T-helper 17 cell (primary cell): ENCODE data around the gene FAM200C. TPM values are rescaled to one million over a fixed set of nuclear protein-coding genes. Genes with fewer than 3 reads are reported as not detected.

Experiments
- ATAC-seq: fragments of 150-1000 bp; cut with Tn5 transposase; 2 replicates; pipeline ENCODE4 v1.10.0; 2021; ENCODE audit warnings: mild to moderate bottlenecking, moderate library complexity
- DNase-seq, 3 donors: peaks; one replicate each; pipeline versions ENCODE4 v3.0.0 to v3.0.0-alpha.2; 2020 to 2021
- H3K9me3 ChIP-seq: one replicate; pipeline ENCODE4 v1.7.0; 2013; ENCODE audit warnings: low read length, mild to moderate bottlenecking; ENCODE audit not compliant: control insufficient read depth, poor library complexity, severe bottlenecking
- H3K27ac Mint-ChIP-seq: one replicate; pipeline ENCODE4 v1.8.0; 2022; ENCODE audit warnings: mild to moderate bottlenecking, moderate library complexity, mixed read lengths
- H3K27me3 Mint-ChIP-seq: one replicate; pipeline ENCODE4 v1.8.0; 2022; ENCODE audit warnings: mixed read lengths
- H3K36me3 Mint-ChIP-seq: one replicate; pipeline ENCODE4 v1.8.0; 2022; ENCODE audit warnings: low read depth, mixed read lengths
- H3K4me1 Mint-ChIP-seq: one replicate; pipeline ENCODE4 v1.8.0; 2022; ENCODE audit warnings: mild to moderate bottlenecking, mixed read lengths
- H3K4me3 Mint-ChIP-seq: one replicate; pipeline ENCODE4 v1.8.0; 2022; ENCODE audit warnings: mild to moderate bottlenecking, moderate library complexity, mixed read lengths
- total RNA-seq, 4 donors: library from RNA in 2 of 4; stranded (reverse) in 2 of 4; gene quantifications; one replicate each; pipeline ENCODE4 v1.2.3 and lab custom pipeline; 2022 to 2026

FAM200C gene
- total RNA-seq, 2 donors from 2014 or later, result not detected

DNA sequence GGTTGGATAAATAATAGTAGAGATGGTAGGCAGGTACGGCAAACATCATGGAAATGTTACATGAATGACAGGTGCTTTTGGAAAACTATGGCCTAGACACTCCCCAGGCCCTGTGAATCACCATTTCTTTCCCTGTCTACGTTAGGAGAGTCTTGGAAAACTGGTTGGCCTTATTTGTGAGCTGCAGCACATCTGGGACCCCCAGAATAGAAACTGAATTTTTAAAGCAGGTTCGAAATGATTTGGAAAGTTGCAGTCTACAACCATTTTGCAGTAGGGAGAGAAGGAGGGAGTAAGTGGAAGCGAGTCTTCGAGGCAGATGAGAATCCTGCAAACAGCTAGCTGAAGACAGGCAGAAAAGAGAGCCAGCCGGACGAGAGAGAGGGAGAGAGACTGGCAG, 42.5 kb downstream of the FAM200C start:
- Mint-ChIP-seq H3K27ac (no peak overlapping the region), H3K4me3 (no peak overlapping the region), H3K4me1 (peaks cover 2% of the 10 kb centered on the region), H3K36me3 (no peaks in the 10 kb centered on the region), H3K27me3 (peaks cover 32% of the 10 kb centered on the region)
- H3K9me3 ChIP-seq, result no peaks in the 10 kb centered on the region
- DNase-seq (no peak), ATAC-seq (no peak)

DNA sequence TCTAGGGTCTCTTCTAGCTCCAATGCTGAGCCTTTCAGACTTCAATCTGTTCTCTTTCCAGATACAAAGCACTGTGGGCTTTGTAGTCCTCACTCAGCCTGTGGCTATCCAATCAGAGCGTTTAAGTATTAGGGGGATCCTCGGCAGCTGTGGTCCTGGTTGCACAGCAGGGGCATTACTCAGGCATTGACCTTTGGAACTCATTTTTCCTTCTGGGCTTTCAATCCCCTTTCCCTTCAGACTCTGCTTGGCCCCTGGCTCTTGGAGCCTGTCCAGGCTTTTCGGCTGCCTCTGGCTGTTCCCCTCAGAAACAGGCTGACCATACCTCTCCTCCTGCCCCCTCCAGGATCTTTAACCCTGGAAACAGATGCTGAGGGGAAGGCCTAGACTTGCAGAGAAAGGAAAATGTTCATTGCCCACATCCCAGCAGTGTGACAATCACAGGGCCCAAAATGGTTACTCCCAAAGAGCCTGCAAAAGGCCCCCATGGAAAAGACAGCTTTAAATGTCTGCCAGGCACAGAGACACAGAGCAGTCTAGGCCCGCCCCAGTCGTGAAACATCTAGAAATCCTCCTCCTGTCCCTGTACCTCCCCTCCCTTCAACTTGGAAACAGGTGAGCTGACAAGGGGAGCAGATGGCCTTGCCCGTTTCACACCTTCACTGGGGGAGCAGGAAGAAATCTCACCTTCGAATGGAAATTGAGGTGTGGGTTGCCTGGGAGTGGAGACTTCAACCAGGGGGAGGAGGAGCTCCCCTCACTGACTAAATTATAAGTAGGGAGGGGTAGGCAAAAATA, 43.1 kb downstream of the FAM200C start:
- DNase-seq, result no peak
- Mint-ChIP-seq H3K36me3 (no peaks in the 10 kb centered on the region), H3K27ac (no peak overlapping the region), H3K4me1 (peaks cover 2% of the 10 kb centered on the region), H3K27me3 (peaks cover 28% of the 10 kb centered on the region), H3K4me3 (no peak overlapping the region)
- no peak for ATAC-seq
- H3K9me3 ChIP-seq, result no peaks in the 10 kb centered on the region

DNA sequence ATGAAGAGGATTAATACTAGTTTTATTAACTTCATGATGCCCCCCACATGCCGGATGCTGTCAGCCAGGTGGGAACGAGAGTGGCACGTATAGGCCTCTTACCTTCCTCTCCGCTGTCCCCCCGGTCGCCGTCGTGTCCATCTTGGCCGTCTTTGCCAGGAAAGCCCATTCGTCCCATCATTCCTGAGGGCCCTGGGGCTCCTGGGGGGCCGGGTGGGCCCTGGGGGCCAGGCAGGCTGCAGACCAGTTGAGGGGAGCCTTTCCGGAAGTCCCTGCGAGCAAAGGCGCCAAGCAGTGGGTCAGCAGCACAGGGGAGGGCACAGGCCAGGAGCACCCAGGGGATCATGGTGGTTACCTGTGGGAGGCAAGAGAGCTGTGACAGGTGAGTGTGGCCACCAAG, 45.2 kb downstream of the FAM200C start:
- no peak for ATAC-seq
- Mint-ChIP-seq H3K36me3 (no peaks in the 10 kb centered on the region), H3K4me1 (no peaks in the 10 kb centered on the region), H3K27ac (no peak overlapping the region), H3K4me3 (no peak overlapping the region), H3K27me3 (peaks cover 12% of the 10 kb centered on the region)
- H3K9me3 ChIP-seq, result no peaks in the 10 kb centered on the region
- no peak for DNase-seq

DNA sequence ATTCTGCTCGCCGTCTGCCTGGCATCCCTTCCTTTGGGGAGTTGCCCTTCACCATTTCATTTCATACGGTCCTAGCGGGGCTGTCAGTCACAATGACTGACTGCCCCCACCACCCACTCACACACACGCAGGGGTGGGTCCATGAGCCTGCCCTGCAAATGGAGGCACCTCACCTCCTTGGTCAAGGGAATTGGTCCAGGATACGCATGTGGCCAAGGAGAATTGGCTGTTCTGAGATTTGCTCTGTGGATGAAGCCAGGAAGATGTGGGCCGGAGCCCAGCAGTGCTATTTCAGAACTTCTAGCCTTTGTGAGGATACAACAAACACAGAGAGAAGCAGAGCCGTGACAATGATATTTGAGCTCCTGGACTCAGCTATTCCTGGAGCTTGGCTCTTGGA, 46.5 kb downstream of the FAM200C start:
- H3K9me3 ChIP-seq, result no peaks in the 10 kb centered on the region
- no peak overlapping the region for H3K4me3 Mint-ChIP-seq
- no peaks in the 10 kb centered on the region for H3K36me3 Mint-ChIP-seq
- H3K27me3 Mint-ChIP-seq, result peaks cover 12% of the 10 kb centered on the region
- ATAC-seq, result no peak
- DNase-seq, result no peak
- peaks cover under 1% of the 10 kb centered on the region for H3K4me1 Mint-ChIP-seq
- H3K27ac Mint-ChIP-seq, result no peak overlapping the region

DNA sequence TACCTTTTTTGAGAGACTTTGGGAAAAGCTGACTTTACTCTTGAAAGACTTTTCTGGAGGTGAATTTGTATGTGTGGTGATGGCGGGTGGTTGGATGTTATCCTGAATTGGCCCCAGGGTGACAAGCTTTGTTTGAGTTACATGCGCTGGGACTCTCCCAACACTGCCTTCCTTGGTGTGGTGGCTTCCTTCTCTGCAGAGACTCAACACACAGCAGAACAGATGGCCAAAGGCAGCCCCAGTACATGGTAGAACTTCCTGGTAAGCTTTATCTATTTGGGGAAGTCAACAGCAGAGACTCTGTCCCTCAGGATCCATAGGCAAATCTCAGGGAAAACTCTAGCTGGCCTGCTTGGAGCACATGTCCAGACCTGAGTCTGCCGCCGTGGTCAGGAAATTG, 47.5 kb downstream of the FAM200C start:
- Mint-ChIP-seq H3K36me3 (no peaks in the 10 kb centered on the region), H3K4me3 (no peak overlapping the region), H3K27ac (no peak overlapping the region), H3K27me3 (peaks cover 10% of the 10 kb centered on the region), H3K4me1 (peaks cover 2% of the 10 kb centered on the region)
- ATAC-seq, result no peak
- no peaks in the 10 kb centered on the region for H3K9me3 ChIP-seq
- DNase-seq, result no peak

- H3K27ac Mint-ChIP-seq, result no peak overlapping the region
- H3K36me3 Mint-ChIP-seq, result no peaks in the 10 kb centered on the region
- no peak for DNase-seq
- peaks cover 5% of the 10 kb centered on the region for H3K27me3 Mint-ChIP-seq
- H3K4me3 Mint-ChIP-seq, result no peak overlapping the region
- H3K9me3 ChIP-seq, result no peaks in the 10 kb centered on the region
- ATAC-seq, result no peak
- H3K4me1 Mint-ChIP-seq, result peaks cover 2% of the 10 kb centered on the region
Observed at GRCh38 chr5:160349935-160350303, 49.9 kb downstream of the FAM200C start.

DNA sequence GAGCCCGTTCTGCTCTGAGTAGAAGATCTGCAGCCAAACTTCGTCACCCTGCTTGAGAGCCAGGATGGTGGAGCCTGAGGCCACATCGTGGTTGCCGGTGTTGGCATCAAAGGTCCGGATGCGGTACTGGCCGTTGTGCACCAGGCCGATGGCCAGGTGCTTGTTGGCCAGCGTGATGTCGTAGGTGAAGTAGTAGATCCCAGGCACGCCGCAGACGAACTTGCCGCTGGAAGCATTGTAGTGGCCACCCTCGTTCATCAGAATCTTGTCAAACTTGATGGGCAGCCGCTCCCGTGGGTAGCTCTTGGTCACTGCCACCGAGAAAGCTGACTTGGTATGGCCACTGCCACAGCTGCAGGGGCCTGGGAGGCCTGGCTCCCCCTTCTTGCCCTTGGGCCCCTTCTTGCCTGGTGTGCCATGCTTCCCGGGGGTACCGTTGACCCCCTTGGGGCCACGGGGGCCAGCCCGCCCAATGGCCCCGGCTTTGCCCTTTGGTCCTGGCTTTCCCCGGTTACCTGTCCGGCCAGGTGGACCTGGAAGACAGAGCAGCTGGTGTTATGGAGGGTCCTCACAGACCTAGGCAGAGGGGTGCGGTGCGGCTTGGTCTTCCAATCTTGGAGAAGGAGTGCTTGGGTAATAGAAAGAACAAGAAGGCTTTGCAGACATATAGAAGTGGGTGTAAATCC, 50.5 kb downstream of the FAM200C start:
- no peaks in the 10 kb centered on the region for H3K9me3 ChIP-seq
- Mint-ChIP-seq H3K27ac (no peak overlapping the region), H3K27me3 (peaks cover 5% of the 10 kb centered on the region), H3K4me3 (no peak overlapping the region), H3K36me3 (no peaks in the 10 kb centered on the region), H3K4me1 (peaks cover 2% of the 10 kb centered on the region)
- no peak for DNase-seq
- no peak for ATAC-seq

GRCh38 chr5:160348080-160348479, 51.8 kb downstream of the FAM200C start:
- H3K27me3 Mint-ChIP-seq, result peaks cover under 1% of the 10 kb centered on the region
- no peak overlapping the region for H3K4me3 Mint-ChIP-seq
- no peaks in the 10 kb centered on the region for H3K9me3 ChIP-seq
- no peak for ATAC-seq
- H3K4me1 Mint-ChIP-seq, result peaks cover 5% of the 10 kb centered on the region
- H3K36me3 Mint-ChIP-seq, result no peaks in the 10 kb centered on the region
- no peak for DNase-seq
- no peak overlapping the region for H3K27ac Mint-ChIP-seq

DNA sequence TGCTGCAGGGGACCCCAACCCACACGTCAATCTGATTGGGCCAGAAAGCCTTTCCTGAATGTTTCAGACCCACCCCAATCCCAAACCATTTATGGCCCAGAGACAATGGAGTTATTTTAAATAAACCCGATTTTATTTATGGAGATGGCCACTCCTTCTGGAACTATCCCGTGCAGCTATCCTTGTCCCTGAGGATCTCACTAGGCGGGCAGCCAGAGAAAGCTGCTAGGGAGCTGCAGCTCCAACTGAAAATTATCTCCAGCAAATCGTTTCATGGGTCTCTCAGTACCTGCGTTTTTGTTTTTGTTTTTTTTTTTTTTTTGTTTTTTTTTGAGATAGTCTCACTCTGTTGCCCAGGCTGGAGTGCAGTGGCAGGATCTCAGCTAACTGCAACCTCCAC, 52.4 kb downstream of the FAM200C start:
- no peaks in the 10 kb centered on the region for H3K9me3 ChIP-seq
- Mint-ChIP-seq H3K27me3 (no peaks in the 10 kb centered on the region), H3K36me3 (no peaks in the 10 kb centered on the region), H3K27ac (no peak overlapping the region), H3K4me3 (no peak overlapping the region), H3K4me1 (peaks cover 5% of the 10 kb centered on the region)
- ATAC-seq (no peak), DNase-seq (no peak)

Other genes with a start within 250 kb of the FAM200C start
- not detected for gene FABP6, start 170.5 kb downstream of the FAM200C start, total RNA-seq
- gene CCNJL, start 87.5 kb downstream of the FAM200C start, total RNA-seq, result 1 to 10 TPM in 1 of 2 donors, not detected in 1; 1.5 TPM
- gene C1QTNF2, start 29.4 kb downstream of the FAM200C start, total RNA-seq, result not detected
- gene SLU7, start 19.0 kb upstream of the FAM200C start, total RNA-seq, result 10 to 100 TPM; 79.2 to 93.4 TPM
- gene PTTG1, start 21.8 kb upstream of the FAM200C start, total RNA-seq, result 10 to 100 TPM; 13.9 to 16.0 TPM